HepG2 (cell line): ENCODE data around the gene FAM118A. TPM values are rescaled to one million over a fixed set of nuclear protein-coding genes. Genes with fewer than 3 reads are reported as not detected.
A peak's percentile ranks its signal among the peaks of the same experiment; 100 is the strongest.

Experiments
- AGO2 ChIP-seq: fragments of 200-400 bp; formaldehyde crosslinking; optimal IDR thresholded peaks from 2 replicates; pipeline ENCODE3; 2017; ENCODE audit warnings: mild to moderate bottlenecking, low read depth, low read length, moderate library complexity
- E2F5 ChIP-seq: sonication (generic); formaldehyde crosslinking; conservative IDR thresholded peaks from 2 replicates; pipeline ENCODE4 v1.4.0; 2020; ENCODE audit warnings: missing genetic modification reagents
- FOXO4 ChIP-seq: sonication (generic); formaldehyde crosslinking; conservative IDR thresholded peaks from 2 replicates; pipeline ENCODE4 v1.8.1; 2023; ENCODE audit warnings: missing genetic modification reagents
- JDP2 ChIP-seq: sonication (generic); formaldehyde crosslinking; IDR thresholded peaks from 2 replicates; pipeline ENCODE4 v1.8.1; 2022; ENCODE audit warnings: missing genetic modification reagents, borderline replicate concordance
- MAFF ChIP-seq: IDR thresholded peaks from 2 replicates; pipeline ENCODE4 v1.6.1; 2011; ENCODE audit warnings: low read depth, low read length, improper control_type of control experiment
- NFATC3 ChIP-seq: sonication (generic); formaldehyde crosslinking; IDR thresholded peaks from 2 replicates; pipeline ENCODE4 v1.5.1; 2020; ENCODE audit warnings: mild to moderate bottlenecking, missing genetic modification reagents
- PRDM15 ChIP-seq: sonication (generic); formaldehyde crosslinking; IDR thresholded peaks from 2 replicates; pipeline ENCODE4 v1.4.0; 2020; ENCODE audit warnings: missing genetic modification reagents
- TAF1 ChIP-seq: sonication (generic); formaldehyde crosslinking; IDR thresholded peaks from 2 replicates; pipeline ENCODE4 v1.4.0; 2020; ENCODE audit warnings: missing genetic modification reagents
- TCF7 ChIP-seq: sonication (generic); IDR thresholded peaks from 2 replicates; pipeline ENCODE4 v1.6.1; 2016; ENCODE audit warnings: antibody characterized with exemption, low read depth
- USF2 ChIP-seq, 2 experiments: sonication (generic) in 1 of 2; formaldehyde crosslinking in 1 of 2; IDR thresholded peaks; 2 replicates each; pipeline versions ENCODE4 v1.5.1 to v1.6.1; 2011 to 2020; ENCODE audit warnings: borderline replicate concordance in 1 of 2, low read depth in 1 of 2, low read length in 1 of 2, mild to moderate bottlenecking in 1 of 2, missing genetic modification reagents in 1 of 2, moderate library complexity in 1 of 2
- ZFP62 ChIP-seq: sonication (generic); formaldehyde crosslinking; IDR thresholded peaks from 2 replicates; pipeline ENCODE4 v1.4.0; 2020; ENCODE audit warnings: missing genetic modification reagents
- ZNF207 ChIP-seq: fragments of 450-650 bp; IDR thresholded peaks from 2 replicates; pipeline ENCODE4 v1.6.1; 2016; ENCODE audit warnings: antibody characterized with exemption, borderline replicate concordance
- ZNF280B ChIP-seq: sonication (generic); formaldehyde crosslinking; IDR thresholded peaks from 2 replicates; pipeline ENCODE4 v1.5.0; 2020; ENCODE audit warnings: missing genetic modification reagents, mild to moderate bottlenecking, borderline replicate concordance
- ZNF282 ChIP-seq: fragments of 450-650 bp; IDR thresholded peaks from 2 replicates; pipeline ENCODE4 v1.6.1; 2018; ENCODE audit not compliant: partially characterized antibody
- ZNF331 ChIP-seq: sonication (generic); formaldehyde crosslinking; IDR thresholded peaks from 2 replicates; pipeline ENCODE4 v1.4.0; 2020; ENCODE audit warnings: missing genetic modification reagents
- ZNF383 ChIP-seq: sonication (generic); formaldehyde crosslinking; IDR thresholded peaks from 2 replicates; pipeline ENCODE4 v1.4.0; 2020; ENCODE audit warnings: missing genetic modification reagents, mild to moderate bottlenecking, borderline replicate concordance
- ZNF761 ChIP-seq: sonication (generic); formaldehyde crosslinking; conservative IDR thresholded peaks from 2 replicates; pipeline ENCODE4 v1.4.0; 2020; ENCODE audit warnings: mild to moderate bottlenecking, missing genetic modification reagents
- polyA plus RNA-seq, 8 experiments: library from polyadenylated mRNA; depleted of rRNA in 3 of 8; stranded (reverse) in 7 of 8; unstranded in 1 of 8; fragments of >200 nt; fragmentation: Illumina TruSeq in 4 of 8; extraction: Trizol in 4 of 8; gene quantifications; 2 replicates each; pipeline versions ENCODE4 v1.2.1 to v1.2.3, GENCODE V29; 2011 to 2016; ENCODE audit warnings: low read depth in 4 of 8, missing spikeins in 1 of 8, mixed read lengths in 1 of 8; ENCODE audit not compliant: insufficient read depth in 1 of 8
- total RNA-seq, 5 experiments: library from RNA; depleted of rRNA; stranded (reverse); fragments of >200 nt; fragmentation: Illumina TruSeq; extraction: Trizol; gene quantifications; 2 replicates each; pipeline ENCODE4 v1.2.3, GENCODE V29; 2016; ENCODE audit warnings: low read depth in 1 of 5

The FAM118A gene
- total and polyA plus RNA-seq, 2 of the 13 experiments (the other 11 are each of a cell fraction or from before 2014, with no cell fraction given) = 36.7 to 48.2 TPM

- no peak for TF ChIP-seq ZNF383 (CRISPR knock-in tag)
- peak; percentile 87 for TF ChIP-seq ZNF331 (CRISPR knock-in tag)
- TF ChIP-seq JDP2 (CRISPR knock-in tag) = no peak
- no peak for TF ChIP-seq AGO2
- peak; percentile 79; the same call in 1 of the 2 replicates for TF ChIP-seq ZNF280B (CRISPR knock-in tag)
- no peak for TF ChIP-seq TAF1 (CRISPR knock-in tag)
- TF ChIP-seq ZFP62 (CRISPR knock-in tag) = no peak
- TF ChIP-seq USF2 (IDR thresholded peaks at IDR 0.05; ENCODE audit: low read depth, low read length) = no peak
- TF ChIP-seq USF2 (CRISPR knock-in tag; IDR thresholded peaks at IDR 0.05; ENCODE audit: borderline replicate concordance) = no peak; the same call in 1 of the 2 replicates
- TF ChIP-seq TCF7 = peak; percentile 69
- no peak for TF ChIP-seq E2F5 (CRISPR knock-in tag)
- TF ChIP-seq ZNF761 = 0 out of 2 replicates have a peak, but pooled peaks have one; percentile 50
- TF ChIP-seq NFATC3 (CRISPR knock-in tag) = no peak
- TF ChIP-seq ZNF207 = no peak
- TF ChIP-seq MAFF = 0 out of 2 replicates have a peak, but pooled peaks have one; percentile 7
- 0 out of 2 replicates have a peak, but pooled peaks have one; percentile 53 for TF ChIP-seq FOXO4 (CRISPR knock-in tag)
- peak; percentile 59; the same call in 1 of the 2 replicates for TF ChIP-seq PRDM15 (CRISPR knock-in tag)
- TF ChIP-seq ZNF282 = no peak
Measured at GRCh38 chr22:45273452-45274075, 36.2 kb upstream of the FAM118A start (continued).
